Activated naive CD8-positive, alpha-beta T cell (primary cell): ENCODE measurements around the gene CEMIP.

Source experiments
- H3K27ac Mint-ChIP-seq: one replicate; pipeline ENCODE4 v1.8.0; 2021; ENCODE audit warnings: mixed read lengths
- H3K27me3 Mint-ChIP-seq: one replicate; pipeline ENCODE4 v1.8.0; 2021; ENCODE audit warnings: mixed read lengths
- H3K36me3 Mint-ChIP-seq: one replicate; pipeline ENCODE4 v1.8.0; 2021; ENCODE audit warnings: mixed read lengths
- H3K4me1 Mint-ChIP-seq: one replicate; pipeline ENCODE4 v1.8.0; 2021; ENCODE audit warnings: low read depth, mixed read lengths
- H3K4me3 Mint-ChIP-seq: one replicate; pipeline ENCODE4 v1.8.0; 2021; ENCODE audit warnings: mild to moderate bottlenecking, mixed read lengths
- H3K9me3 Mint-ChIP-seq: one replicate; pipeline ENCODE4 v1.8.0; 2021; ENCODE audit warnings: low read depth, mixed read lengths

CEMIP gene

GRCh38 chr15:80970018-80970657 lies 191.0 kb downstream of the CEMIP start:
- no peaks in the 10 kb centered on the region for H3K27me3 Mint-ChIP-seq
- H3K9me3 Mint-ChIP-seq, result no peaks in the 10 kb centered on the region
- H3K27ac Mint-ChIP-seq, result no peak overlapping the region
- H3K4me1 Mint-ChIP-seq, result peaks cover 9% of the 10 kb centered on the region
- peaks cover 5% of the 10 kb centered on the region for H3K36me3 Mint-ChIP-seq
- H3K4me3 Mint-ChIP-seq, result no peak overlapping the region

DNA sequence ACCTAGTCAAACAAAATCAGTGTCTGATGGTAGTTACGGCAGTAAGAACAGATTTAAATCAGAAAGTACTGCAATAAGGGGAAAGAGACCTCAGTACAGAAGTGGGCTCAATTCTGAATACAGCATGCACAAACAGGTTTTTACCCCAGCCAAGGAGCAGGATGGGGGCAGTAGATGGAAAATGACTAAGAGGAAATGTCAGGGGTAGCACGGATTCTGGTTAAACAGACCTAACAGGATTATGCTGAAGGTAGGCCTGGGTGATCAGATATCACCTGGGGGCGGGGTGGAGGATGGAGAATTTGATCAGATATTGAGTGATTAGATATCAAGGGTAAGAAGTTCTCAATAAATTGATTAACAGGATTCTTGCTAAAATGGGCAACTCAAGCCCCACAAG lies 191.5 kb downstream of the CEMIP start:
- Mint-ChIP-seq H3K27ac (no peak overlapping the region), H3K36me3 (peaks cover 2% of the 10 kb centered on the region), H3K4me3 (no peak overlapping the region), H3K9me3 (no peaks in the 10 kb centered on the region), H3K27me3 (no peaks in the 10 kb centered on the region), H3K4me1 (peaks cover 15% of the 10 kb centered on the region)

GRCh38 chr15:80971143-80971542 lies 192.0 kb downstream of the CEMIP start:
- H3K27ac Mint-ChIP-seq, result no peak overlapping the region

GRCh38 chr15:80972276-80972675 lies 193.1 kb downstream of the CEMIP start:
- Mint-ChIP-seq H3K27ac (peak overlapping the region; percentile 19), H3K4me3 (no peak overlapping the region), H3K4me1 (peaks cover 24% of the 10 kb centered on the region), H3K27me3 (no peaks in the 10 kb centered on the region), H3K36me3 (peaks cover 2% of the 10 kb centered on the region), H3K9me3 (no peaks in the 10 kb centered on the region)

More at GRCh38 chr15:80971143-80971542, 192.0 kb downstream of the CEMIP start:
- H3K36me3 Mint-ChIP-seq, result peaks cover 2% of the 10 kb centered on the region
- no peaks in the 10 kb centered on the region for H3K9me3 Mint-ChIP-seq
- H3K27me3 Mint-ChIP-seq, result no peaks in the 10 kb centered on the region
- peaks cover 15% of the 10 kb centered on the region for H3K4me1 Mint-ChIP-seq
- no peak overlapping the region for H3K4me3 Mint-ChIP-seq

GRCh38 chr15:80974914-80975313 lies 195.7 kb downstream of the CEMIP start:
- Mint-ChIP-seq H3K4me3 (no peak overlapping the region), H3K9me3 (no peaks in the 10 kb centered on the region), H3K27me3 (no peaks in the 10 kb centered on the region), H3K36me3 (no peaks in the 10 kb centered on the region), H3K27ac (no peak overlapping the region), H3K4me1 (peaks cover 37% of the 10 kb centered on the region)

GRCh38 chr15:80976851-80977250 lies 197.7 kb downstream of the CEMIP start:
- Mint-ChIP-seq H3K27me3 (no peaks in the 10 kb centered on the region), H3K4me3 (no peak overlapping the region), H3K9me3 (no peaks in the 10 kb centered on the region), H3K36me3 (peaks cover under 1% of the 10 kb centered on the region), H3K4me1 (peaks cover 37% of the 10 kb centered on the region), H3K27ac (peak overlapping the region; percentile 55)

GRCh38 chr15:80977627-80978036 lies 198.5 kb downstream of the CEMIP start:
- Mint-ChIP-seq H3K9me3 (no peaks in the 10 kb centered on the region), H3K4me3 (no peak overlapping the region), H3K36me3 (peaks cover 6% of the 10 kb centered on the region), H3K27ac (peak overlapping the region; percentile 55), H3K4me1 (peaks cover 45% of the 10 kb centered on the region), H3K27me3 (no peaks in the 10 kb centered on the region)

- peak overlapping the region; percentile 80 for H3K27ac Mint-ChIP-seq
- H3K4me1 Mint-ChIP-seq, result peaks cover 51% of the 10 kb centered on the region
- peaks cover 6% of the 10 kb centered on the region for H3K36me3 Mint-ChIP-seq
- no peak overlapping the region for H3K4me3 Mint-ChIP-seq
- no peaks in the 10 kb centered on the region for H3K27me3 Mint-ChIP-seq
- H3K9me3 Mint-ChIP-seq, result no peaks in the 10 kb centered on the region
Measured at GRCh38 chr15:80978685-80979329, 199.6 kb downstream of the CEMIP start.

GRCh38 chr15:80979538-80980200 lies 200.5 kb downstream of the CEMIP start:
- peak overlapping the region; percentile 80 for H3K27ac Mint-ChIP-seq
- peaks cover 55% of the 10 kb centered on the region for H3K4me1 Mint-ChIP-seq
- H3K27me3 Mint-ChIP-seq, result no peaks in the 10 kb centered on the region
- H3K9me3 Mint-ChIP-seq, result no peaks in the 10 kb centered on the region
- H3K4me3 Mint-ChIP-seq, result no peak overlapping the region
- peaks cover 6% of the 10 kb centered on the region for H3K36me3 Mint-ChIP-seq

- H3K9me3 Mint-ChIP-seq, result no peaks in the 10 kb centered on the region
- H3K27ac Mint-ChIP-seq, result peak overlapping the region; percentile 37
- H3K4me1 Mint-ChIP-seq, result peaks cover 58% of the 10 kb centered on the region
- no peaks in the 10 kb centered on the region for H3K27me3 Mint-ChIP-seq
- no peak overlapping the region for H3K4me3 Mint-ChIP-seq
- peaks cover 8% of the 10 kb centered on the region for H3K36me3 Mint-ChIP-seq
Measured at GRCh38 chr15:80982205-80982604, 203.0 kb downstream of the CEMIP start.

GRCh38 chr15:80982839-80983238 lies 203.7 kb downstream of the CEMIP start:
- H3K9me3 Mint-ChIP-seq, result no peaks in the 10 kb centered on the region
- peaks cover 53% of the 10 kb centered on the region for H3K4me1 Mint-ChIP-seq
- H3K4me3 Mint-ChIP-seq, result no peak overlapping the region
- no peak overlapping the region for H3K27ac Mint-ChIP-seq
- peaks cover 9% of the 10 kb centered on the region for H3K36me3 Mint-ChIP-seq
- H3K27me3 Mint-ChIP-seq, result no peaks in the 10 kb centered on the region

DNA sequence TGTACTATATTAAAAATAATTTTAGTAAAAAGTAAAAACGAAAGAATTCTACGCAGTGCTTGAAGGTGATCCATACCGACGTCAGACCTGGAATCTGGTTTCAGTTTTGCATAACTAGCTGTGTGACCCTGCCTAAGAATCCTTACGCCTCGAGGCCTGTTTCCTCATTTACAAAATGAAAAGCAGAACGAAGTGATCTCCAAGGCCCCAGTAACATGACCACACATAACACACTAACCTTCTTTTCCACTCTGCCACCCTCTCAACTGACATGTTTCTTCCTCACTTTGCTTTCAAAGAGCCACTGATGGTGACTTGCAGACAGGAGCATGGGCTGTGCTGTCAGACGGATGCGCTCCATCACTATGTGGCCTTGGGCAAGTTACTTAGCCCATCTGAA lies 205.7 kb downstream of the CEMIP start:
- peaks cover 11% of the 10 kb centered on the region for H3K36me3 Mint-ChIP-seq

DNA sequence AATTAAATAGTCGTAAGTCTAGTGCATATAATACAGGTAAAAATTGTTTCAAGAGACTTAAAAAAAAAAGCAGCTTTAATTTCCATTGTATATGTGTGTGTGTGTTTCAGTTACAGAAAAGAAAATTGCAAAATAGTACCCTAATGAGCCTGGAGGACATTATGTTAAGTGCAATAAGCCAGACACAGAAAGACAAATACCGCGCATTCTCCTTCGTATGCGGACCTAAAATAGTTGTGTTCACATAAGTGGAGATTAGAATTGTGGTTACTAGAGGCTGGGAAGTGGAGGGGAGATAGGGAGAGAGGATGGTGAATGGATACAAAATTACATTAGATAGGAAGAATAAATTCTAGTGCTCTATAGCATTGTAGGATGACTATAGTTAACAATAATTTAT lies 206.8 kb downstream of the CEMIP start:
- Mint-ChIP-seq H3K4me1 (peaks cover 65% of the 10 kb centered on the region), H3K36me3 (peaks cover 11% of the 10 kb centered on the region), H3K27me3 (no peaks in the 10 kb centered on the region), H3K9me3 (no peaks in the 10 kb centered on the region), H3K4me3 (peak overlapping the region; percentile 14), H3K27ac (no peak overlapping the region)

More for the DNA sequence above, 205.7 kb downstream of the CEMIP start:
- Mint-ChIP-seq H3K4me3 (peak overlapping the region; percentile 55), H3K27me3 (no peaks in the 10 kb centered on the region), H3K27ac (peak overlapping the region; percentile 75), H3K4me1 (peaks cover 60% of the 10 kb centered on the region), H3K9me3 (no peaks in the 10 kb centered on the region)

- H3K36me3 Mint-ChIP-seq, result peaks cover 11% of the 10 kb centered on the region
- H3K4me1 Mint-ChIP-seq, result peaks cover 70% of the 10 kb centered on the region
- H3K9me3 Mint-ChIP-seq, result no peaks in the 10 kb centered on the region
- no peaks in the 10 kb centered on the region for H3K27me3 Mint-ChIP-seq
- no peak overlapping the region for H3K27ac Mint-ChIP-seq
- peak overlapping the region; percentile 59 for H3K4me3 Mint-ChIP-seq
Measured at GRCh38 chr15:80986487-80986886, 207.3 kb downstream of the CEMIP start.

DNA sequence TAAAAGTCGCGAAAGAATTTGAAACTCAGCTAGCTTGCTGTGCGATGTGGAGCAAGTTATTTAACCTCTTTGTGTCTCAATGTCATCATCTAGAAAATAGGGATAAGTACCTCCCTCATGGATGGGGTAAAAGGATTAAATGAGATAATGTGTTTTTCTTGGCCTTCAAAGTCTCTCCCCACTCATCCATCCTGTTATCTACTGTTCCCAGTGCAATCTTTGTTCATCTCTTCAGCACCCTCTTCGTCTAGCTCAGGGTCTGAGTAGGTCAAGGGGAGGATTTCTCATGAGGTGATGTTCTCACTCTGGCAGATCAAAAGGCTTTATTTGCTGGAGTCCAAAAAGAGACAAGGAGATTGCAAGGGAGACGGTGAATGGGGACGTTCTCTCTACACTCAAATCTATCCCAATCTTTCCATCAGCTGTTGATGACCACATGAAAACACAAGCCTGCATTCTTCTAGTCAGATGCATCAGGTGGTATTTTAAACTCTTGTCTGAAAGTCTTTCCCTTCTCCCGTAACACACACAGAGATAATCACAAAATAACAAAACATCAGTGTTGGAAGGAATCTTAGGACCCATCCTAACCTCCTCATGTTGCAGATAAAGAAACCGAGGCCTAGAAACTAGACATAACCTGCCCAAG lies 209.1 kb downstream of the CEMIP start:
- H3K27ac Mint-ChIP-seq, result peak overlapping the region; percentile 98
- no peaks in the 10 kb centered on the region for H3K27me3 Mint-ChIP-seq
- H3K9me3 Mint-ChIP-seq, result no peaks in the 10 kb centered on the region
- peaks cover 64% of the 10 kb centered on the region for H3K4me1 Mint-ChIP-seq
- peaks cover 4% of the 10 kb centered on the region for H3K36me3 Mint-ChIP-seq
- H3K4me3 Mint-ChIP-seq, result peak overlapping the region; percentile 95
